Measurements from ENCODE around the gene PHLPP1. TPM values are rescaled to one million over a fixed set of nuclear protein-coding genes. Genes with fewer than 3 reads are reported as not detected.

Gene PHLPP1
- total and polyA plus RNA-seq, 2 of the 4 experiments (the other 2 are of a cell fraction) = 3.3 to 3.6 TPM

DNA sequence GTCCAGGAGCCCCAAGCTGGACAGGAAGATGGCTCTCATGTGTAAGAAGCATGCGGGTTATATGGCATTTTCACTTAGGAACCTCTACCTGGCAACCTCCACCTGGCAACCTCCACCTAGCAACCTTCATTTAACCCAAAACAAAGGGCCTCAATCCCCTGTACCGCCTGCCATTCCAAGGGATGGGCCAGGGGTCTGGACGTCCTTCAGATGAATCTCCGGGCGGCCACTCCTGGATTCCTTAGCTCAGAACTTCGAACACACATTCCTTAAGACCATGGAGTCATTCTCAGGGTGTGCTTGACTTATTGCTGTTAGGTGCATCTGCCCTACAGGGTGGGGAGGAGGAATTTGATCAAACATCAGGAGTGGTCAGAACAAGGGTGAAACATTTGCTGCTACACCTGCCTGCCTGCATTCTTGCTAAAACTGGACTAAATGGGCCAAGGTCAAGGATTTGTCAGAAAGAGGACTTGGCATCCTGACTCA is 277.6 kb downstream of the PHLPP1 start:
- no peak overlapping the region for H3K4me2 ChIP-seq (ENCODE audit: low read depth, low read length)
- TF ChIP-seq MXI1 (IDR thresholded peaks at IDR 0.05; ENCODE audit: borderline replicate concordance, low read depth, low read length) (no peak), MAFK (IDR thresholded peaks at IDR 0.05; ENCODE audit: low read depth, low read length) (no peak), POLR2A (IDR thresholded peaks at IDR 0.05; ENCODE audit: low read depth, low read length) (no peak), CHD1 (IDR thresholded peaks at IDR 0.05; ENCODE audit: low read depth, low read length) (no peak), SMC3 (IDR thresholded peaks at IDR 0.05; ENCODE audit: low read depth, low read length) (no peak), BHLHE40 (IDR thresholded peaks at IDR 0.05; ENCODE audit: low read depth, low read length) (no peak)
- TF ChIP-seq, protein P1, sequence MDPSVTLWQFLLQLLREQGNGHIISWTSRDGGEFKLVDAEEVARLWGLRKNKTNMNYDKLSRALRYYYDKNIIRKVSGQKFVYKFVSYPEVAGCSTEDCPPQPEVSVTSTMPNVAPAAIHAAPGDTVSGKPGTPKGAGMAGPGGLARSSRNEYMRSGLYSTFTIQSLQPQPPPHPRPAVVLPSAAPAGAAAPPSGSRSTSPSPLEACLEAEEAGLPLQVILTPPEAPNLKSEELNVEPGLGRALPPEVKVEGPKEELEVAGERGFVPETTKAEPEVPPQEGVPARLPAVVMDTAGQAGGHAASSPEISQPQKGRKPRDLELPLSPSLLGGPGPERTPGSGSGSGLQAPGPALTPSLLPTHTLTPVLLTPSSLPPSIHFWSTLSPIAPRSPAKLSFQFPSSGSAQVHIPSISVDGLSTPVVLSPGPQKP (IDR thresholded peaks at IDR 0.05; ENCODE audit: borderline replicate concordance, low read depth, low read length) = no peak
- no peaks in the 10 kb centered on the region for H3K9me1 ChIP-seq (ENCODE audit: insufficient read depth, low read length)
- no TSS peak for BruUV-seq (replicated peaks)
- in situ Hi-C loops (cut with MboI; ENCODE audit: low sequenced_read_pairs) = loop anchor here (25.0 kb wide), 1 partner anchor 806 kb away; the partner anchor contains the start of genes PIGN and RELCH
- no peak overlapping the region for H3K9ac ChIP-seq (ENCODE audit: low read depth, low read length)
- H3K56ac ChIP-seq (ENCODE audit: extremely low read depth, insufficient read depth, low read length) = no peak overlapping the region
- WGBS, 2 experiments (ENCODE audit: extremely low coverage in 2 of 2, insufficient read length in 1 of 2) = 88% methylated on average over 3 of the region's 6 CpGs; no CpG with 5 or more reads in 1 of the 2 experiments
- H3K36me3 ChIP-seq (ENCODE audit: control insufficient read depth, insufficient read depth, low read length) = no peaks in the 10 kb centered on the region
- H3K4me3 ChIP-seq (ENCODE audit: insufficient read depth, low read depth, low read length) = no peak overlapping the region
- 0 out of 2 replicates have a peak, but pooled peaks cover 2% of the 10 kb centered on the region for H3K9me3 ChIP-seq (ENCODE audit: control insufficient read depth, insufficient read depth, low read length)
- H3K14ac ChIP-seq (replicated peaks; ENCODE audit: low read depth, low read length) = no peak overlapping the region
- DNase-seq (no peak), ATAC-seq (ENCODE audit: low read depth) (no peak)
- no peak overlapping the region for H2AK9ac ChIP-seq (replicated peaks; ENCODE audit: low read depth, low read length, poor library complexity)
- ChIA-PET POLR2A (ENCODE audit: unreplicated experiment) (interaction anchor here (0.6 kb wide), 1 partner anchor 106 kb away, joined by 3 read pairs; no protein-coding TSS in a partner anchor), CTCF (interaction anchor here (0.5 kb wide), 1 partner anchor 45 kb away, joined by 3 read pairs; no protein-coding TSS in a partner anchor)
- no peak overlapping the region for H4K5ac ChIP-seq (ENCODE audit: low read depth, low read length)
- no peak overlapping the region for H3K18ac ChIP-seq (ENCODE audit: low read depth, low read length)
- peaks cover 27% of the 10 kb centered on the region for H3K27me3 ChIP-seq (ENCODE audit: control insufficient read depth, insufficient read depth, low read length)
- H4K91ac ChIP-seq (ENCODE audit: insufficient read depth, low read depth, low read length) = no peak overlapping the region
- intact Hi-C loops (cut with micrococcal nuclease) = no loop called here
- H2BK15ac ChIP-seq (ENCODE audit: low read depth, low read length) = no peak overlapping the region
- no peak overlapping the region for H3K4ac ChIP-seq (ENCODE audit: low read depth, low read length)
- no peak overlapping the region for H3K27ac ChIP-seq (ENCODE audit: insufficient read depth, low read length)
- H4K20me1 ChIP-seq (ENCODE audit: insufficient read depth, low read length) = no peaks in the 10 kb centered on the region
- H2AFZ ChIP-seq (replicated peaks; ENCODE audit: low read length, poor library complexity) = no peak overlapping the region
- H2BK5ac ChIP-seq (ENCODE audit: low read depth, low read length, poor library complexity, severe bottlenecking) = no peak overlapping the region
- no peak overlapping the region for H3K23ac ChIP-seq (ENCODE audit: low read depth, low read length)
- dilution Hi-C loops (cut with HindIII; ENCODE audit: low sequenced_read_pairs, unreplicated experiment) = no loop called here
- H3K4me1 ChIP-seq (ENCODE audit: control insufficient read depth, insufficient read depth, low read length) = no peaks in the 10 kb centered on the region
- no peak overlapping the region for H4K8ac ChIP-seq (ENCODE audit: low read depth in 2 of 2, low read length in 2 of 2)
- no peaks in the 10 kb centered on the region for H3K79me1 ChIP-seq (ENCODE audit: low read depth in 1 of 2, low read length in 2 of 2)
- H2BK20ac ChIP-seq (ENCODE audit: low read depth, low read length) = no peak overlapping the region
- no peak overlapping the region for H2AK5ac ChIP-seq (ENCODE audit: low read depth, low read length)
- no peak overlapping the region for H2BK120ac ChIP-seq (ENCODE audit: low read depth, low read length)

Measured in IMR-90 (cell line).